Testis (tissue), 3 donors: ENCODE measurements around the gene RTL10. TPM values are rescaled to one million over a fixed set of nuclear protein-coding genes. Genes with fewer than 3 reads are reported as not detected.

Source experiments
- DNase-seq: peaks from one replicate; pipeline ENCODE4 v3.0.0-alpha.2; 2019
- H3K27ac ChIP-seq, 2 donors: fragments of 200-600 bp; sonication (generic); one replicate each; pipeline ENCODE4 v1.5.1; 2019
- H3K27me3 ChIP-seq: fragments of 200-600 bp; sonication (generic); one replicate; pipeline ENCODE4 v1.5.1; 2019
- H3K36me3 ChIP-seq: fragments of 200-600 bp; sonication (generic); one replicate; pipeline ENCODE4 v1.5.1; 2017; ENCODE audit warnings: low read depth; ENCODE audit errors: missing control alignments
- H3K4me1 ChIP-seq: fragments of 200-600 bp; sonication (generic); one replicate; pipeline ENCODE4 v1.5.1; 2019
- H3K4me3 ChIP-seq, 2 donors: fragments of 200-600 bp; sonication (generic); one replicate each; pipeline ENCODE4 v1.5.1; 2017 to 2019
- H3K9me3 ChIP-seq: fragments of 200-600 bp; sonication (generic); one replicate; pipeline ENCODE4 v1.5.1; 2017
- POLR2A ChIP-seq: fragments of 450-650 bp; IDR thresholded peaks from one replicate; pipeline ENCODE4 v1.6.1; 2017; ENCODE audit warnings: antibody characterized with exemption, mild to moderate bottlenecking, moderate library complexity
- WGBS, 2 donors: methylation state at CpG; one replicate each; pipeline ENCODE4 v1.1.5; 2018; 5-methylcytosine and 5-hydroxymethylcytosine counted together
- intact Hi-C: fragments of 100-400 bp; cut with DNase I; formaldehyde crosslinking; loops from one replicate; pipeline ENCODE4 v1.15.1; 2023; ENCODE audit warnings: low total_unique reads
- polyA plus RNA-seq: library from polyadenylated mRNA; stranded (reverse); fragments of 350-450 nt; fragmentation: Illumina TruSeq; extraction: RNeasy Lipid Tissue Mini Kit (QIAGEN cat#74804); gene quantifications from one replicate; pipeline ENCODE4 v1.2.3, GENCODE V29; 2014; ENCODE audit warnings: low read depth, low replicate concordance; ENCODE audit not compliant: insufficient read depth
- total RNA-seq, 2 donors: library from RNA; depleted of rRNA; stranded (reverse); fragments of >200 nt; gene quantifications; one replicate each; pipeline ENCODE4 v1.2.3, GENCODE V29; 2016
- TF ChIP-seq, protein P1 (sequence below), 3 experiments: fragments of 450-650 bp in 2 of 3; fragments of 200-600 bp in 1 of 3; sonication (generic) in 1 of 3; IDR thresholded peaks; one replicate each; pipeline ENCODE4 v1.5.1; 2016 to 2019; ENCODE audit warnings: antibody characterized with exemption in 3 of 3, mild to moderate bottlenecking in 2 of 3, moderate library complexity in 1 of 3

Gene RTL10
- total and polyA plus RNA-seq, 3 donors from 2014 or later = 10.9 to 14.7 (median 11.0) TPM

GRCh38 chr22:19810381-19811201 is 44.1 kb downstream of the RTL10 start:
- no peaks in the 10 kb centered on the region for H3K36me3 ChIP-seq
- H3K9me3 ChIP-seq = no peaks in the 10 kb centered on the region
- no peaks in the 10 kb centered on the region for H3K27me3 ChIP-seq
- H3K4me3 ChIP-seq = no peak overlapping the region
- intact Hi-C loops = no loop called here
- no peak for TF ChIP-seq POLR2A
- TF ChIP-seq, protein P1, sequence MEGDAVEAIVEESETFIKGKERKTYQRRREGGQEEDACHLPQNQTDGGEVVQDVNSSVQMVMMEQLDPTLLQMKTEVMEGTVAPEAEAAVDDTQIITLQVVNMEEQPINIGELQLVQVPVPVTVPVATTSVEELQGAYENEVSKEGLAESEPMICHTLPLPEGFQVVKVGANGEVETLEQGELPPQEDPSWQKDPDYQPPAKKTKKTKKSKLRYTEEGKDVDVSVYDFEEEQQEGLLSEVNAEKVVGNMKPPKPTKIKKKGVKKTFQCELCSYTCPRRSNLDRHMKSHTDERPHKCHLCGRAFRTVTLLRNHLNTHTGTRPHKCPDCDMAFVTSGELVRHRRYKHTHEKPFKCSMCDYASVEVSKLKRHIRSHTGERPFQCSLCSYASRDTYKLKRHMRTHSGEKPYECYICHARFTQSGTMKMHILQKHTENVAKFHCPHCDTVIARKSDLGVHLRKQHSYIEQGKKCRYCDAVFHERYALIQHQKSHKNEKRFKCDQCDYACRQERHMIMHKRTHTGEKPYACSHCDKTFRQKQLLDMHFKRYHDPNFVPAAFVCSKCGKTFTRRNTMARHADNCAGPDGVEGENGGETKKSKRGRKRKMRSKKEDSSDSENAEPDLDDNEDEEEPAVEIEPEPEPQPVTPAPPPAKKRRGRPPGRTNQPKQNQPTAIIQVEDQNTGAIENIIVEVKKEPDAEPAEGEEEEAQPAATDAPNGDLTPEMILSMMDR (IDR thresholded peaks at IDR 0.05) = no peak
- peak; percentile 64 for DNase-seq
- peaks cover 28% of the 10 kb centered on the region for H3K4me1 ChIP-seq
- H3K27ac ChIP-seq = no peak overlapping the region
- WGBS, 2 donors = 56 to 60% methylated on average over 17 to 23 of the region's 23 CpGs

GRCh38 chr22:19809741-19810140 is 44.9 kb downstream of the RTL10 start:
- Histone ChIP-seq H3K36me3 (no peaks in the 10 kb centered on the region), H3K27ac (no peak overlapping the region), H3K9me3 (no peaks in the 10 kb centered on the region), H3K4me1 (peaks cover 28% of the 10 kb centered on the region), H3K4me3 (no peak overlapping the region), H3K27me3 (no peaks in the 10 kb centered on the region)
- 76 to 83% methylated on average over 3 of the region's 3 CpGs for WGBS, 2 donors
- TF ChIP-seq POLR2A = no peak
- TF ChIP-seq, protein P1 (IDR thresholded peaks at IDR 0.05) = no peak
- no peak for DNase-seq
- intact Hi-C loops = no loop called here

- H3K4me3 ChIP-seq = no peak overlapping the region
- intact Hi-C loops = no loop called here
- no peak for DNase-seq
- no peaks in the 10 kb centered on the region for H3K9me3 ChIP-seq
- H3K4me1 ChIP-seq = peaks cover 28% of the 10 kb centered on the region
- no peaks in the 10 kb centered on the region for H3K36me3 ChIP-seq
- H3K27ac ChIP-seq = no peak overlapping the region
- no peaks in the 10 kb centered on the region for H3K27me3 ChIP-seq
- WGBS, 2 donors = 75 to 82% methylated on average over 8 to 11 of the region's 11 CpGs
- TF ChIP-seq POLR2A = no peak
- TF ChIP-seq, protein P1 (IDR thresholded peaks at IDR 0.05) = no peak
Observed at GRCh38 chr22:19808873-19809478, 45.7 kb downstream of the RTL10 start.

DNA sequence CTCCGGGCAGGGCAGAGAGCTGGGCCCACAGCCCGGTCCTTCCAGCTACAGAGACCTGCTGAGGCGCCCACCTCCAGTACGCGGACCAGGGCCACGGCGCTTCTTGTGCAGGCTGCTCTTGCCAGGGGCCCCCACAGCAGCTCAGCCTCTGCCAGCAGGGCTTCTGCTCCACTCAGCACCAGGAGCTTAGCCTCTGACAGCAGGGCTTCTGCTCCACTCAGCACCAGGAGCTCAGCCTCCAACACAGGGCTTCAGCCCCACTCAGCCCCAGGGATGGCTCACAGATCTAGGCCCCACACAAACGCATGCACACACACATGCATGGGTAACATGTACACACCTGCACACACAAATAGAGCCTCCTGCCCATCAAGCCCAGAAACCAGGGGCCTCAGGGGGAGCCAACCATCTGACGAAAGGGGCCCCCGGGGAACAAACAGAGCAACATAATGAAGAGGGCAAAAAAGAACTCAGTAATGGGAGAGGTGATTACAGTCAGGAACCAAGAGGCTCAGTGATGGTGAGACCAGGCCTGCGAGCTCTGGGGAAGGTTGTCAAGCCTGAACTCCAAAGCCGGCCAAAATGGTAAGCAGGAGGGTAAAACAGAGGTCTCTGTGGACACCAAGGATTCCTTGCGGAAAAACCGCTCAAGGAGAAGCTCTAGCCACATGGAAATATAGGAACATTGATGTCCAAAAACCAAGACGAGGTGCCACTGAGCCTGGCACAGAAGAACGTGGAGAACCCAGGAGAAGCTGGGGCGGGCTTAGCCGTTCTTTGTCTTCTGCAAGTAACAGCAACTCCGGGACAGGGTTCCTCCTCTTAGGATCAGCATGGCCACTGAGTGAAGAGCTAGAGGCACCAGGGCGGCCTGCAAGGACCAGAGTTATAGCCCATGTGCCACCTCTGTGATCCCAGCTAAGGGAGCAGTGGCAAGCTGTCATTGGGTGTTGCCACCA is 46.5 kb downstream of the RTL10 start:
- H3K27ac ChIP-seq = no peak overlapping the region

More for the DNA sequence above, 46.5 kb downstream of the RTL10 start:
- no peaks in the 10 kb centered on the region for H3K27me3 ChIP-seq
- DNase-seq = no peak
- TF ChIP-seq, protein P1 (IDR thresholded peaks at IDR 0.05) = no peak
- TF ChIP-seq POLR2A = no peak
- intact Hi-C loops = no loop called here
- peaks cover 28% of the 10 kb centered on the region for H3K4me1 ChIP-seq
- no peak overlapping the region for H3K4me3 ChIP-seq
- no peaks in the 10 kb centered on the region for H3K36me3 ChIP-seq
- WGBS, 2 donors = 92 to 96% methylated on average over 9 to 20 of the region's 20 CpGs
- no peaks in the 10 kb centered on the region for H3K9me3 ChIP-seq
